ENCODE measurements around the gene CYP2S1. TPM values are rescaled to one million over a fixed set of nuclear protein-coding genes. Genes with fewer than 3 reads are reported as not detected.
"Not testable (repeated sequence)": the region's sequence is repeated elsewhere in the genome, so short reads cannot be mapped to it uniquely, and the experiment has no call there.

The CYP2S1 gene
- total RNA-seq, 2 experiments from 2014 or later: not detected

GRCh38 chr19:41226053-41226873 is 33.2 kb downstream of the CYP2S1 start:
- H4K20me1 ChIP-seq (ENCODE audit: insufficient read depth, low read length): no peaks in the 10 kb centered on the region
- H3K36me3 ChIP-seq (ENCODE audit: insufficient read depth, low read length): no peaks in the 10 kb centered on the region
- H3K27ac ChIP-seq (ENCODE audit: low read depth, low read length, poor library complexity, severe bottlenecking): no peak overlapping the region
- intact Hi-C loops (cut with micrococcal nuclease; ENCODE audit: unreplicated experiment): no loop called here
- H2AFZ ChIP-seq (ENCODE audit: low read length): no peak overlapping the region
- TF ChIP-seq EZH2phosphoT487 (IDR thresholded peaks at IDR 0.05; ENCODE audit: borderline replicate concordance, low read depth, low read length) (no peak), CTCF (conservative IDR thresholded peaks at IDR 0.05; ENCODE audit: low read length) (no peak)
- no peaks in the 10 kb centered on the region for H3K9me2 ChIP-seq (ENCODE audit: insufficient read depth, low read length)
- no peaks in the 10 kb centered on the region for H3K4me1 ChIP-seq (ENCODE audit: insufficient read depth, low read length, poor library complexity, severe bottlenecking)
- H3K4me2 ChIP-seq (ENCODE audit: low read length): no peak overlapping the region
- H3K4me3 ChIP-seq (ENCODE audit: low read depth, low read length, poor library complexity, severe bottlenecking): no peak overlapping the region
- no peaks in the 10 kb centered on the region for H3K9me3 ChIP-seq (ENCODE audit: low read length)
- DNase-seq (ENCODE audit: low spot score): no peak
- ChIA-PET POLR2A (no interaction called here), CTCF (ENCODE audit: unreplicated experiment) (no interaction called here)
- no TSS peak for BruUV-seq (replicated peaks)
- no peaks in the 10 kb centered on the region for H3K79me2 ChIP-seq (ENCODE audit: insufficient read depth, low read depth, low read length)

GRCh38 chr19:41226874-41227390 is 33.9 kb downstream of the CYP2S1 start:
- H3K79me2 ChIP-seq (ENCODE audit: insufficient read depth, low read depth, low read length): no peaks in the 10 kb centered on the region
- no peaks in the 10 kb centered on the region for H3K9me2 ChIP-seq (ENCODE audit: insufficient read depth, low read length)
- no peaks in the 10 kb centered on the region for H3K4me1 ChIP-seq (ENCODE audit: insufficient read depth, low read length, poor library complexity, severe bottlenecking)
- no peaks in the 10 kb centered on the region for H3K9me3 ChIP-seq (ENCODE audit: low read length)
- no peaks in the 10 kb centered on the region for H3K36me3 ChIP-seq (ENCODE audit: insufficient read depth, low read length)
- TF ChIP-seq EZH2phosphoT487 (IDR thresholded peaks at IDR 0.05; ENCODE audit: borderline replicate concordance, low read depth, low read length): no peak
- no peak for TF ChIP-seq CTCF (conservative IDR thresholded peaks at IDR 0.05; ENCODE audit: low read length)
- H3K4me3 ChIP-seq (ENCODE audit: low read depth, low read length, poor library complexity, severe bottlenecking): no peak overlapping the region
- POLR2A ChIA-PET: no interaction called here
- BruUV-seq (replicated peaks): no TSS peak
- intact Hi-C loops (cut with micrococcal nuclease; ENCODE audit: unreplicated experiment): no loop called here
- CTCF ChIA-PET (ENCODE audit: unreplicated experiment): no interaction called here
- no peak for DNase-seq (ENCODE audit: low spot score)
- H3K4me2 ChIP-seq (ENCODE audit: low read length): no peak overlapping the region
- H3K27ac ChIP-seq (ENCODE audit: low read depth, low read length, poor library complexity, severe bottlenecking): no peak overlapping the region
- H2AFZ ChIP-seq (ENCODE audit: low read length): no peak overlapping the region
- no peaks in the 10 kb centered on the region for H4K20me1 ChIP-seq (ENCODE audit: insufficient read depth, low read length)

DNA sequence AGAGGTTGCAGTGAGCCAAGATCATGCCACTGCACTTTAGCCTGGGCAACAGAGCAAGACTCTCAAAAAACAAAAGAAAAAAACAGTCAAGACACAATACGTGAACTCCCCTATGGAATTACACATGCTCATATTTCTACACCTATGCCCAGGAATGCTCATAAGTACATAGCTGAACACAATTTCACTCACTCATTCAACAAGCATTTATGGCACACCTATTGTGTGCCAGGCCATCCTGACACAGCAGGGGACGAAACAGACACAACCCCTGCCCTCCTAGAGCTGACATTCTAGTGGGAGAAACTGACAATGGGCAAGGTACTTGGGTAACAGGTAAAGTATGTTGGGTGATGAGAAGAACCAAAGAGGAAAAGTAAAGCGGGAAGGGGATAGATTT is 35.5 kb downstream of the CYP2S1 start:
- no peaks in the 10 kb centered on the region for H3K79me2 ChIP-seq (ENCODE audit: insufficient read depth, low read depth, low read length)
- TF ChIP-seq EZH2phosphoT487 (IDR thresholded peaks at IDR 0.05; ENCODE audit: borderline replicate concordance, low read depth, low read length) (no peak), CTCF (conservative IDR thresholded peaks at IDR 0.05; ENCODE audit: low read length) (no peak)
- ChIA-PET CTCF (ENCODE audit: unreplicated experiment) (no interaction called here), POLR2A (no interaction called here)
- H3K4me3 ChIP-seq (ENCODE audit: low read depth, low read length, poor library complexity, severe bottlenecking): no peak overlapping the region
- H2AFZ ChIP-seq (ENCODE audit: low read length): no peak overlapping the region
- no peak for DNase-seq (ENCODE audit: low spot score)
- no TSS peak for BruUV-seq (replicated peaks)
- no peak overlapping the region for H3K27ac ChIP-seq (ENCODE audit: low read depth, low read length, poor library complexity, severe bottlenecking)
- no peaks in the 10 kb centered on the region for H4K20me1 ChIP-seq (ENCODE audit: insufficient read depth, low read length)
- H3K4me2 ChIP-seq (ENCODE audit: low read length): no peak overlapping the region
- no peaks in the 10 kb centered on the region for H3K9me3 ChIP-seq (ENCODE audit: low read length)
- no peaks in the 10 kb centered on the region for H3K36me3 ChIP-seq (ENCODE audit: insufficient read depth, low read length)
- no peaks in the 10 kb centered on the region for H3K4me1 ChIP-seq (ENCODE audit: insufficient read depth, low read length, poor library complexity, severe bottlenecking)
- intact Hi-C loops (cut with micrococcal nuclease; ENCODE audit: unreplicated experiment): no loop called here
- no peaks in the 10 kb centered on the region for H3K9me2 ChIP-seq (ENCODE audit: insufficient read depth, low read length)

GRCh38 chr19:41229338-41229737 is 36.3 kb downstream of the CYP2S1 start:
- intact Hi-C loops (cut with micrococcal nuclease; ENCODE audit: unreplicated experiment); DNase-seq (ENCODE audit: low spot score); H3K4me2 ChIP-seq (ENCODE audit: low read length); H4K20me1 ChIP-seq (ENCODE audit: insufficient read depth, low read length); H3K9me3 ChIP-seq (ENCODE audit: low read length); H3K9me2 ChIP-seq (ENCODE audit: insufficient read depth, low read length); BruUV-seq (replicated peaks); H3K27ac ChIP-seq (ENCODE audit: low read depth, low read length, poor library complexity, severe bottlenecking); H2AFZ ChIP-seq (ENCODE audit: low read length); H3K79me2 ChIP-seq (ENCODE audit: insufficient read depth, low read depth, low read length); H3K4me1 ChIP-seq (ENCODE audit: insufficient read depth, low read length, poor library complexity, severe bottlenecking); POLR2A ChIA-PET; H3K4me3 ChIP-seq (ENCODE audit: low read depth, low read length, poor library complexity, severe bottlenecking); CTCF ChIA-PET (ENCODE audit: unreplicated experiment); H3K36me3 ChIP-seq (ENCODE audit: insufficient read depth, low read length): not testable (repeated sequence)

Measured in OCI-LY7 (cell line).